SK-N-SH (cell line): ENCODE measurements around the gene WDTC1. TPM values are rescaled to one million over a fixed set of nuclear protein-coding genes. Genes with fewer than 3 reads are reported as not detected.

Experiments
- CTCF ChIA-PET: fragments of 300-600, 350-600 bp; formaldehyde crosslinking; extraction: SDS; loops from one replicate; lab custom pipeline; 2021; lab: Yijun Ruan, JAX
- POLR2A ChIA-PET: fragments of 350-600 bp; sonication (Branson Sonifier 250); formaldehyde crosslinking; extraction: SDS; loops from one replicate; lab custom pipeline; 2020; ENCODE audit warnings: antibody characterized with exemption, inconsistent platforms; lab: Yijun Ruan, JAX
- DNase-seq: peaks from one replicate; pipeline ENCODE4 v3.0.0; 2012
- H2AFZ ChIP-seq: fragments of 200-600 bp; sonication (generic); 2 replicates; pipeline ENCODE4 v1.8.1; 2016; ENCODE audit warnings: antibody characterized with exemption, mild to moderate bottlenecking, low read depth
- H3F3A ChIP-seq: fragments of 200-600 bp; sonication (generic); replicated peaks from 2 replicates; pipeline ENCODE3; 2016; ENCODE audit warnings: antibody characterized with exemption, mild to moderate bottlenecking; ENCODE audit not compliant: insufficient read depth
- H3K27ac ChIP-seq, 2 experiments: fragments of 200-500 bp in 1 of 2; fragments of 200-600 bp in 1 of 2; sonication (Bioruptor generic) in 1 of 2; sonication (generic), shearing (Covaris generic) in 1 of 2; 2 replicates each; pipeline versions ENCODE4 v1.5.1 to v1.6.1; 2014 to 2016; ENCODE audit warnings: low read depth in 2 of 2, inconsistent platforms in 1 of 2, low read length in 1 of 2, mild to moderate bottlenecking in 1 of 2, mixed read lengths in 1 of 2
- H3K27me3 ChIP-seq: fragments of 200-600 bp; sonication (generic), shearing (Covaris generic); 2 replicates; pipeline ENCODE4 v1.6.1; 2016; ENCODE audit warnings: mixed run types; ENCODE audit not compliant: insufficient read depth
- H3K36me3 ChIP-seq, 2 experiments: fragments of 200-500 bp in 1 of 2; fragments of 200-600 bp in 1 of 2; sonication (Bioruptor generic) in 1 of 2; sonication (generic) in 1 of 2; replicated peaks in 1 of 2; 2 replicates each; pipeline versions ENCODE3 to v1.5.1; 2014 to 2016; ENCODE audit warnings: low read length in 1 of 2, mild to moderate bottlenecking in 1 of 2; ENCODE audit not compliant: insufficient read depth in 2 of 2, control insufficient read depth in 1 of 2
- H3K4me1 ChIP-seq, 2 experiments: fragments of 200-500 bp in 1 of 2; fragments of 200-600 bp in 1 of 2; sonication (Bioruptor generic) in 1 of 2; sonication (generic), shearing (Covaris generic) in 1 of 2; 2 replicates each; pipeline versions ENCODE4 v1.5.1 to v1.6.1; 2014 to 2016; ENCODE audit warnings: low read depth in 1 of 2, low read length in 1 of 2, mixed run types in 1 of 2; ENCODE audit not compliant: insufficient read depth in 2 of 2, control insufficient read depth in 1 of 2
- H3K4me2 ChIP-seq: fragments of 200-600 bp; sonication (generic), shearing (Covaris generic); 2 replicates; pipeline ENCODE4 v1.6.1; 2017; ENCODE audit warnings: mixed run types
- H3K4me3 ChIP-seq, 2 experiments: fragments of 200-500 bp in 1 of 2; fragments of 200-600 bp in 1 of 2; sonication (Bioruptor generic) in 1 of 2; sonication (generic), shearing (Covaris generic) in 1 of 2; 2 replicates each; pipeline versions ENCODE4 v1.5.1 to v1.8.1; 2014 to 2016; ENCODE audit warnings: low read depth in 2 of 2, inconsistent platforms in 1 of 2, low read length in 1 of 2, mild to moderate bottlenecking in 1 of 2, mixed read lengths in 1 of 2, moderate library complexity in 1 of 2
- H3K79me2 ChIP-seq: fragments of 200-600 bp; sonication (generic); 2 replicates; pipeline ENCODE4 v1.8.1; 2017; ENCODE audit warnings: mild to moderate bottlenecking; ENCODE audit not compliant: insufficient read depth
- H3K9ac ChIP-seq: fragments of 200-600 bp; sonication (generic); 2 replicates; pipeline ENCODE4 v1.6.1; 2017; ENCODE audit warnings: mixed run types
- H3K9me2 ChIP-seq: fragments of 200-600 bp; sonication (generic); 2 replicates; pipeline ENCODE4 v1.6.1; 2017; ENCODE audit warnings: mixed run types
- H3K9me3 ChIP-seq: fragments of 200-600 bp; sonication (generic); 2 replicates; pipeline ENCODE4 v1.6.1; 2017; ENCODE audit warnings: mixed run types, mild to moderate bottlenecking, moderate library complexity
- H4K20me1 ChIP-seq: fragments of 200-600 bp; sonication (generic); 2 replicates; pipeline ENCODE4 v1.6.1; 2017; ENCODE audit warnings: mild to moderate bottlenecking, mixed run types; ENCODE audit not compliant: insufficient read depth
- CHD2 ChIP-seq: fragments of 150-350 bp; IDR thresholded peaks from 2 replicates; pipeline ENCODE4 v1.6.1; 2018; ENCODE audit warnings: low read length; ENCODE audit not compliant: partially characterized antibody
- CTCF ChIP-seq: fragments of 200-600 bp; sonication (generic); IDR thresholded peaks from 2 replicates; pipeline ENCODE4 v1.6.1; 2017; ENCODE audit warnings: antibody characterized with exemption, mild to moderate bottlenecking, moderate library complexity
- EZH2phosphoT487 ChIP-seq: fragments of 200-600 bp; sonication (generic); IDR thresholded peaks from 2 replicates; pipeline ENCODE4 v1.6.1; 2017; ENCODE audit warnings: low read depth, mixed run types, mild to moderate bottlenecking, antibody characterized with exemption, moderate library complexity, borderline replicate concordance
- FOSL2 ChIP-seq: IDR thresholded peaks from 2 replicates; pipeline ENCODE4 v1.4.0; 2012; ENCODE audit warnings: low read depth, mild to moderate bottlenecking, moderate library complexity, borderline replicate concordance
- FOXJ3 ChIP-seq: sonication (generic); formaldehyde crosslinking; IDR thresholded peaks from 2 replicates; pipeline ENCODE4 v1.5.1; 2020; ENCODE audit warnings: mild to moderate bottlenecking, missing genetic modification reagents
- FOXM1 ChIP-seq: IDR thresholded peaks from 2 replicates; pipeline ENCODE4 v1.4.0; 2012; ENCODE audit warnings: low read depth, mild to moderate bottlenecking
- GABPA ChIP-seq: IDR thresholded peaks from 2 replicates; pipeline ENCODE4 v1.4.0; 2012; ENCODE audit warnings: low read depth, mild to moderate bottlenecking
- GATA2 ChIP-seq: sonication (generic); formaldehyde crosslinking; IDR thresholded peaks from 2 replicates; pipeline ENCODE4 v1.5.0; 2020; ENCODE audit warnings: mild to moderate bottlenecking, missing genetic modification reagents
- JUND ChIP-seq: IDR thresholded peaks from 2 replicates; pipeline ENCODE4 v1.4.0; 2012
- POLR2AphosphoS5 ChIP-seq: IDR thresholded peaks from 2 replicates; pipeline ENCODE4 v1.6.1; 2012; ENCODE audit warnings: low read depth, low read length
- RAD21 ChIP-seq: IDR thresholded peaks from 2 replicates; pipeline ENCODE4 v1.6.1; 2012; ENCODE audit warnings: mild to moderate bottlenecking, low read length
- RCOR1 ChIP-seq: fragments of 150-350 bp; IDR thresholded peaks from 2 replicates; pipeline ENCODE4 v1.6.1; 2017; ENCODE audit warnings: antibody characterized with exemption, low read length
- RFX5 ChIP-seq: IDR thresholded peaks from 2 replicates; pipeline ENCODE4 v1.6.1; 2012; ENCODE audit warnings: mild to moderate bottlenecking, improper control_type of control experiment, low read length
- TCF12 ChIP-seq: IDR thresholded peaks from 2 replicates; pipeline ENCODE4 v1.4.0; 2012
- YY1 ChIP-seq: IDR thresholded peaks from 2 replicates; pipeline ENCODE4 v1.4.0; 2012; ENCODE audit warnings: low read depth, mild to moderate bottlenecking
- WGBS: methylation state at CpG from one replicate; pipeline ENCODE4 v1.1.6; 2017; ENCODE audit warnings: low lambda C conversion rate; 5-methylcytosine and 5-hydroxymethylcytosine counted together
- polyA plus RNA-seq, 3 experiments: library from polyadenylated mRNA; depleted of rRNA; stranded (reverse); fragments of >200 nt; gene quantifications; 2 replicates each; pipeline ENCODE4 v1.2.3, GENCODE V29; 2012
- TF ChIP-seq, protein P1 (sequence below): fragments of 150-350 bp; IDR thresholded peaks from 2 replicates; pipeline ENCODE4 v1.6.1; 2016; ENCODE audit warnings: mild to moderate bottlenecking, low read depth, low read length
- TF ChIP-seq, protein P2 (sequence below): IDR thresholded peaks from 2 replicates; pipeline ENCODE4 v1.4.0; 2012; ENCODE audit warnings: low read depth, borderline replicate concordance
- TF ChIP-seq, protein P3 (sequence below): IDR thresholded peaks from 2 replicates; pipeline ENCODE4 v1.4.0; 2012; ENCODE audit warnings: low read depth
- TF ChIP-seq, protein P4 (sequence below): IDR thresholded peaks from 2 replicates; pipeline ENCODE4; 2012

The WDTC1 gene
- polyA plus RNA-seq, 1 of the 3 experiments (the other 2 are of a cell fraction) = 12.0 TPM

- Histone ChIP-seq H3K27me3 (no peaks in the 10 kb centered on the region), H3K4me3 (no peak overlapping the region), H3F3A (no peaks in the 10 kb centered on the region), H3K9me2 (no peaks in the 10 kb centered on the region), H3K27ac (no peak overlapping the region), H4K20me1 (no peaks in the 10 kb centered on the region), H3K36me3 (peaks cover 4 to 5% of the 10 kb centered on the region in 2 experiments), H2AFZ (no peak overlapping the region), H3K79me2 (no peaks in the 10 kb centered on the region), H3K4me2 (no peak overlapping the region), H3K4me1 (peaks cover 0 to 15% of the 10 kb centered on the region in 2 experiments; a peak in 1 of 4 replicates), H3K9ac (no peak overlapping the region), H3K9me3 (no peaks in the 10 kb centered on the region)
- POLR2A ChIA-PET = interaction anchor here (0.6 to 1.4 kb wide), 2 partner anchors 12 to 258 kb away, joined by 3 to 4 read pairs; no protein-coding TSS in a partner anchor
- DNase-seq = no peak
- WGBS = 100% methylated on average over 1 of the region's 3 CpGs
- TF ChIP-seq, protein P1, sequence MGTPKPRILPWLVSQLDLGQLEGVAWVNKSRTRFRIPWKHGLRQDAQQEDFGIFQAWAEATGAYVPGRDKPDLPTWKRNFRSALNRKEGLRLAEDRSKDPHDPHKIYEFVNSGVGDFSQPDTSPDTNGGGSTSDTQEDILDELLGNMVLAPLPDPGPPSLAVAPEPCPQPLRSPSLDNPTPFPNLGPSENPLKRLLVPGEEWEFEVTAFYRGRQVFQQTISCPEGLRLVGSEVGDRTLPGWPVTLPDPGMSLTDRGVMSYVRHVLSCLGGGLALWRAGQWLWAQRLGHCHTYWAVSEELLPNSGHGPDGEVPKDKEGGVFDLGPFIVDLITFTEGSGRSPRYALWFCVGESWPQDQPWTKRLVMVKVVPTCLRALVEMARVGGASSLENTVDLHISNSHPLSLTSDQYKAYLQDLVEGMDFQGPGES = no peak
- no peak for TF ChIP-seq CHD2
- TF ChIP-seq RCOR1 = no peak
- TF ChIP-seq RFX5 = no peak
- TF ChIP-seq YY1 = no peak
- TF ChIP-seq FOXM1 = no peak
- TF ChIP-seq GABPA = no peak
- no peak for TF ChIP-seq EZH2phosphoT487
- no peak for TF ChIP-seq FOXJ3 (CRISPR knock-in tag)
- no peak for TF ChIP-seq GATA2 (CRISPR knock-in tag)
- TF ChIP-seq RAD21 = no peak
- TF ChIP-seq, protein P2, sequence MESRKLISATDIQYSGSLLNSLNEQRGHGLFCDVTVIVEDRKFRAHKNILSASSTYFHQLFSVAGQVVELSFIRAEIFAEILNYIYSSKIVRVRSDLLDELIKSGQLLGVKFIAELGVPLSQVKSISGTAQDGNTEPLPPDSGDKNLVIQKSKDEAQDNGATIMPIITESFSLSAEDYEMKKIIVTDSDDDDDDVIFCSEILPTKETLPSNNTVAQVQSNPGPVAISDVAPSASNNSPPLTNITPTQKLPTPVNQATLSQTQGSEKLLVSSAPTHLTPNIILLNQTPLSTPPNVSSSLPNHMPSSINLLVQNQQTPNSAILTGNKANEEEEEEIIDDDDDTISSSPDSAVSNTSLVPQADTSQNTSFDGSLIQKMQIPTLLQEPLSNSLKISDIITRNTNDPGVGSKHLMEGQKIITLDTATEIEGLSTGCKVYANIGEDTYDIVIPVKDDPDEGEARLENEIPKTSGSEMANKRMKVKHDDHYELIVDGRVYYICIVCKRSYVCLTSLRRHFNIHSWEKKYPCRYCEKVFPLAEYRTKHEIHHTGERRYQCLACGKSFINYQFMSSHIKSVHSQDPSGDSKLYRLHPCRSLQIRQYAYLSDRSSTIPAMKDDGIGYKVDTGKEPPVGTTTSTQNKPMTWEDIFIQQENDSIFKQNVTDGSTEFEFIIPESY = no peak
- TF ChIP-seq, protein P3, sequence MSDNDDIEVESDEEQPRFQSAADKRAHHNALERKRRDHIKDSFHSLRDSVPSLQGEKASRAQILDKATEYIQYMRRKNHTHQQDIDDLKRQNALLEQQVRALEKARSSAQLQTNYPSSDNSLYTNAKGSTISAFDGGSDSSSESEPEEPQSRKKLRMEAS = no peak
- no peak for TF ChIP-seq CTCF
- no peak for TF ChIP-seq FOSL2
- TF ChIP-seq, protein P4, sequence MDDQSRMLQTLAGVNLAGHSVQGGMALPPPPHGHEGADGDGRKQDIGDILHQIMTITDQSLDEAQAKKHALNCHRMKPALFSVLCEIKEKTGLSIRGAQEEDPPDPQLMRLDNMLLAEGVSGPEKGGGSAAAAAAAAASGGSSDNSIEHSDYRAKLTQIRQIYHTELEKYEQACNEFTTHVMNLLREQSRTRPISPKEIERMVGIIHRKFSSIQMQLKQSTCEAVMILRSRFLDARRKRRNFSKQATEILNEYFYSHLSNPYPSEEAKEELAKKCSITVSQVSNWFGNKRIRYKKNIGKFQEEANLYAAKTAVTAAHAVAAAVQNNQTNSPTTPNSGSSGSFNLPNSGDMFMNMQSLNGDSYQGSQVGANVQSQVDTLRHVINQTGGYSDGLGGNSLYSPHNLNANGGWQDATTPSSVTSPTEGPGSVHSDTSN = no peak
- no peak for TF ChIP-seq JUND
- TF ChIP-seq TCF12 = no peak
- TF ChIP-seq POLR2AphosphoS5 = no peak
- CTCF ChIA-PET = interaction anchor here (1.2 to 12.3 kb wide), 8 partner anchors 9 to 55 kb away, joined by 4 to 219 read pairs (median 4); partner anchors contain the start of gene MAP3K6
Observed at GRCh38 chr1:27353629-27354028, 119.2 kb downstream of the WDTC1 start.
